Brain microvascular endothelial cell (primary cell): ENCODE measurements around the gene TMEM170A.

Source experiments
- DNase-seq: peaks from one replicate; pipeline ENCODE4 v3.0.0-alpha.2; 2020
- H3K27ac ChIP-seq: fragments of 250-450 bp; sonication (Bioruptor Pico); 2 replicates; pipeline ENCODE4 v1.5.1; 2020; ENCODE audit warnings: mild to moderate bottlenecking, moderate library complexity
- H3K27me3 ChIP-seq: fragments of 250-450 bp; sonication (Bioruptor Pico); replicated peaks from 2 replicates; pipeline ENCODE4 v1.5.1; 2020; ENCODE audit warnings: mild to moderate bottlenecking
- H3K36me3 ChIP-seq: fragments of 250-450 bp; sonication (Bioruptor Pico); replicated peaks from 2 replicates; pipeline ENCODE4 v1.5.1; 2020; ENCODE audit warnings: mild to moderate bottlenecking
- H3K4me3 ChIP-seq: 2 replicates; pipeline ENCODE4 v1.5.1; 2011; ENCODE audit warnings: low read depth, mild to moderate bottlenecking, control low read depth, low read length, moderate library complexity
- CTCF ChIP-seq: IDR thresholded peaks from 2 replicates; pipeline ENCODE4 v1.5.1; 2011; ENCODE audit warnings: low read depth, mild to moderate bottlenecking, moderate library complexity, low read length, control low read depth, inconsistent platforms; ENCODE audit errors: missing control alignments
- in situ Hi-C: cut with HindIII; loops from 2 replicates; pipeline ENCODE4 v1.10.0; 2017; ENCODE audit warnings: low sequenced_read_pairs, low pct_ligation_motif_present

Gene TMEM170A

DNA sequence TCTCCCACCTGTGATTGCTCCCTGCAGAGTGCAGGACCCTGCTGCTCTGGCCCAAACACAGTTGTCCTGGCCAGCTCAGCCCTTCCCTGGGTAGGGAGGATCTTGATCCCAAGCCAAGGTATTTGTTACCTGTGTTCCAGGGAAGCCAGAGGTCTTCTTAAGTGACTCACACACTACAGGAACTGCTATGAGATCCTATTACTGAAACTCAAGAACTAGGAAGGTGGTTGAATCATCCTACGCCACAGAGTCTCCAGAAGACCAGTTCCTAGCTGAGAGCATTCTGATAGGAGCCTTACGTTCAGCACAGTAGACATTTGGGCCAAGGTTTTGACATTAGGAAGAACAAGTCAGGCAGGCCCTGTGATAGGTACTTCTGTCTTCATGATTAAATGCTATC lies 18.7 kb upstream of the TMEM170A start:
- TF ChIP-seq CTCF = no peak
- Histone ChIP-seq H3K4me3 (no peak overlapping the region), H3K27ac (no peak overlapping the region), H3K36me3 (no peaks in the 10 kb centered on the region), H3K27me3 (no peaks in the 10 kb centered on the region)
- peak; percentile 29 for DNase-seq
- in situ Hi-C loops = no loop called here

DNA sequence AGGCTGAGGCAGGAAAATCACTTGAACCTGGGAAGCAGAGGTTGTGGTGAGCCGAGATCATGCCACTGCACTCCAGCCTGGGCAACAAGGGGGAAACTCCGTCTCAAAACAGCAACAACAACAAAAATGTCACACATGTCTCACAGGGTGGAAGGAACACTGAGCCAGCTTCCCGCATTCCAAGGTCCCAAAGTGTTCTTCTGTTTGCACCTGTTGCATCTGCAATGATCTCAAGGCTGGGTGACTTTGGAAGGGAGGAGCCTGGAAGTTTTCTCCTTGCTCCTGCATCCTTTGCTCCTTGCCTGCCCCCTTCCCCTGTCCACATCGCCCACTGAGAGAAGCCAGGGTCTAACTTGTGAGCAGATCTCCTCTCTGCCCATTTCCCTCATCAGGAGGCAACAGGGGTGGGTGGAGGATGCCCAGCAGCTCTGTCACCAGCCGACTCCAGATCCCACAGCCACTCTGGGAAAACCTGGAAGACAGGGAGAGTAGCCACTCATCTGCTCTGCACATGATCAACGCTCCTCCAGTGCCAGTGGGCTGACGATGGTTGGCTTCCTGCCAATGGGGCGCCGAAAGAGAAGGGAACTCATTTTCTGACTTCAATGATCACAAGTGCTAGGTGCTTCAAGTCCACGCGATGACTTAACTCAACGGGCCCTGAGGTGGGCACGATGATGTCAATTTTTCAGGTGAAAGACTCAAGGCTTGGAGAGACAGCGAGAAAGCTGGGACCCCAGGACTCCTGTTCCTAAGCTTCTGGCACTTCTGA lies 18.1 kb upstream of the TMEM170A start:
- in situ Hi-C loops = no loop called here
- H3K4me3 ChIP-seq = no peak overlapping the region
- H3K27ac ChIP-seq = no peak overlapping the region
- no peak for TF ChIP-seq CTCF
- H3K36me3 ChIP-seq = no peaks in the 10 kb centered on the region
- no peak for DNase-seq
- H3K27me3 ChIP-seq = no peaks in the 10 kb centered on the region

GRCh38 chr16:75481475-75481874 lies 17.0 kb upstream of the TMEM170A start:
- no peak overlapping the region for H3K4me3 ChIP-seq
- in situ Hi-C loops = no loop called here
- H3K36me3 ChIP-seq = no peaks in the 10 kb centered on the region

GRCh38 chr16:75479421-75479990 lies 15.0 kb upstream of the TMEM170A start:
- Histone ChIP-seq H3K36me3 (no peaks in the 10 kb centered on the region), H3K4me3 (no peak overlapping the region), H3K27me3 (no peaks in the 10 kb centered on the region), H3K27ac (no peak overlapping the region)
- no peak for DNase-seq
- in situ Hi-C loops = no loop called here
- no peak for TF ChIP-seq CTCF

More at GRCh38 chr16:75481475-75481874, 17.0 kb upstream of the TMEM170A start:
- H3K27ac ChIP-seq = no peak overlapping the region
- peak; percentile 11 for TF ChIP-seq CTCF
- no peaks in the 10 kb centered on the region for H3K27me3 ChIP-seq
- DNase-seq = no peak

DNA sequence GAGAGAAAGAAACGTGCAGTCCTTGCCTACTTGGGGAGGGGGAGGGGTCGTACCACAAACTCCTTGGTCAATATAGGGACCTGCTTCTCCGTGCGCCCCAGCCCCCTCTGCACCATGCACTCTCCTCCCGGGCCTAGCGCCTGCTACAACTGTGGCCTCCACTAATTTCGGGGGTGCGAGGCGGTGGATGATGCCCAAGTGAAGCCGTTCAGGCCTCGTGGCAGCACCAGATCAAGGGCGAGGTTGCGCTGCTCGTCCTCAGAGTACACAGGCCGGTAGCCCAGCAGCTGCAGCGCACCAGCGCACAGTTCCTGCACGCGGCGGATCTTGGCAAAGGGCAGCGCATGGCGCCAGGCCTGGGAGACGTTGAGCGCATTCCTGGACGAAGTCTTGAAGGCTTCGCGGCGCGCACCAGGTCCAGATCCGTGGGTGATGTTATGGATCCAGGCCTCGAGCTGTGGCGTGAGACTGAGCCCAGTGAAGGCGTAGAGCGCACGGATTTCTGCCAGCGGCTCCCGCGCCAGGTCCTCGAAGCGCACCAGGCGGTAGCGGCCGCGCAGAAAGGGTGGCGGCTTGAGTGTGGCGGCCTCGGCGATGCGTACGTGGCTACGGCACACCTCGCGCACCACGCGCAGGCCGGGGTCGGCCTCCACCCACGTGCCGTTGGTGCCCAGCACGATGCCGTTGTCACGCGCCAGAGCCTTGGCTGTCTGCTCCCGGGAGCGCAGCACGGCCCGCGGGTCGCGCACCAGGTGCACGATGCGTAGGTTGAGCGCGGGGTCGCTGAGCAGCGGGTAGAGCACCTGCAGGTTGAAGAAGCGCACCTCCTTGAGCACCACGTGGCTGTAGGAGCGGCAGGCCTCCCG lies 14.2 kb upstream of the TMEM170A start:
- H3K27me3 ChIP-seq = no peaks in the 10 kb centered on the region

More for the DNA sequence above, 14.2 kb upstream of the TMEM170A start:
- no peak for DNase-seq
- in situ Hi-C loops = no loop called here
- TF ChIP-seq CTCF = no peak
- Histone ChIP-seq H3K4me3 (no peak overlapping the region), H3K27ac (no peak overlapping the region), H3K36me3 (no peaks in the 10 kb centered on the region)
